Spinal cord (tissue), 10 donors: ENCODE data around the gene AFTPH. TPM values are rescaled to one million over a fixed set of nuclear protein-coding genes. Genes with fewer than 3 reads are reported as not detected.

Source experiments
- DNase-seq, 6 donors: peaks; one replicate each; pipeline versions ENCODE4 v3.0.0 to v3.0.0-alpha.2; 2013 to 2015; ENCODE audit warnings: low spot score in 6 of 6, low read depth in 4 of 6
- H3K27ac ChIP-seq: one replicate; pipeline ENCODE4 v1.5.1; 2013; ENCODE audit warnings: low read depth, low read length, control low read depth
- H3K27me3 ChIP-seq: one replicate; pipeline ENCODE4 v1.6.1; 2013; ENCODE audit warnings: low read length; ENCODE audit not compliant: control insufficient read depth, insufficient read depth
- H3K36me3 ChIP-seq: one replicate; pipeline ENCODE4 v1.6.1; 2013; ENCODE audit warnings: low read length; ENCODE audit not compliant: control insufficient read depth, insufficient read depth
- H3K4me1 ChIP-seq: one replicate; pipeline ENCODE4 v1.6.1; 2013; ENCODE audit warnings: low read length; ENCODE audit not compliant: control insufficient read depth, insufficient read depth
- H3K4me3 ChIP-seq: one replicate; pipeline ENCODE4 v1.5.1; 2013; ENCODE audit warnings: low read depth, low read length, control low read depth
- H3K9me3 ChIP-seq: one replicate; pipeline ENCODE4 v1.6.1; 2013; ENCODE audit warnings: low read length; ENCODE audit not compliant: control insufficient read depth, insufficient read depth
- WGBS: methylation state at CpG from one replicate; pipeline ENCODE4 v1.1.5; 2013; ENCODE audit warnings: missing lambda C conversion rate; ENCODE audit not compliant: insufficient coverage; 5-methylcytosine and 5-hydroxymethylcytosine counted together
- polyA plus RNA-seq, 2 donors: library from polyadenylated mRNA; unstranded; fragments of 120-200 nt; gene quantifications; one replicate each; pipeline ENCODE4 v1.2.1, GENCODE V29; 2013; ENCODE audit not compliant: insufficient read length in 2 of 2
- total RNA-seq, 2 donors: library from RNA; depleted of rRNA in 1 of 2; stranded (reverse); fragments of 120-200 nt in 1 of 2; fragments of >200 nt in 1 of 2; gene quantifications; one replicate each; pipeline versions ENCODE4 v1.2.3 to v1.2.4, GENCODE V29; 2013 to 2014
- donor health status: healthy.

Gene AFTPH
- total and polyA plus RNA-seq, 4 donors, result 38.0 to 63.6 (median 50.6) TPM

GRCh38 chr2:64482243-64482642, 41.9 kb upstream of the AFTPH start:
- H3K4me3 ChIP-seq, result no peak overlapping the region
- no peak overlapping the region for H3K27ac ChIP-seq
- 75% methylated on average over 1 of the region's 1 CpG for WGBS

GRCh38 chr2:64482765-64483504, 41.2 kb upstream of the AFTPH start:
- no peak overlapping the region for H3K27ac ChIP-seq

More at GRCh38 chr2:64482243-64482642, 41.9 kb upstream of the AFTPH start:
- Histone ChIP-seq H3K36me3 (no peaks in the 10 kb centered on the region), H3K4me1 (peaks cover 4% of the 10 kb centered on the region), H3K9me3 (no peaks in the 10 kb centered on the region), H3K27me3 (no peaks in the 10 kb centered on the region)
- peak in 1 of 6 donors; percentile 26 for DNase-seq

GRCh38 chr2:64485331-64485730, 38.8 kb upstream of the AFTPH start:
- H3K4me3 ChIP-seq, result no peak overlapping the region
- 75% methylated on average over 2 of the region's 4 CpGs for WGBS
- no peak overlapping the region for H3K27ac ChIP-seq
- H3K36me3 ChIP-seq, result no peaks in the 10 kb centered on the region
- peaks cover 4% of the 10 kb centered on the region for H3K4me1 ChIP-seq
- no peak for DNase-seq
- H3K27me3 ChIP-seq, result no peaks in the 10 kb centered on the region
- H3K9me3 ChIP-seq, result no peaks in the 10 kb centered on the region

More at GRCh38 chr2:64482765-64483504, 41.2 kb upstream of the AFTPH start:
- peak in 1 of 6 donors; percentile 55 for DNase-seq
- H3K4me1 ChIP-seq, result peaks cover 4% of the 10 kb centered on the region
- no peaks in the 10 kb centered on the region for H3K9me3 ChIP-seq
- no peak overlapping the region for H3K4me3 ChIP-seq
- H3K36me3 ChIP-seq, result no peaks in the 10 kb centered on the region
- H3K27me3 ChIP-seq, result no peaks in the 10 kb centered on the region
- WGBS, result 62% methylated on average over 5 of the region's 5 CpGs

- no peaks in the 10 kb centered on the region for H3K27me3 ChIP-seq
- H3K4me3 ChIP-seq, result no peak overlapping the region
- H3K27ac ChIP-seq, result no peak overlapping the region
- H3K36me3 ChIP-seq, result no peaks in the 10 kb centered on the region
- no peaks in the 10 kb centered on the region for H3K9me3 ChIP-seq
- H3K4me1 ChIP-seq, result peaks cover 4% of the 10 kb centered on the region
- DNase-seq, result peak in 2 of 6 donors; percentile 30 to 53
- WGBS, result 4% methylated on average over 3 of the region's 8 CpGs
These were observed 38.2 kb upstream of the AFTPH start for GRCh38 chr2:64485961-64486360.

- Histone ChIP-seq H3K4me3 (no peak overlapping the region), H3K9me3 (no peaks in the 10 kb centered on the region), H3K27ac (no peak overlapping the region), H3K27me3 (no peaks in the 10 kb centered on the region), H3K4me1 (peaks cover 4% of the 10 kb centered on the region), H3K36me3 (no peaks in the 10 kb centered on the region)
- DNase-seq, result no peak
- 71% methylated on average over 3 of the region's 10 CpGs for WGBS
These were observed 36.7 kb upstream of the AFTPH start for GRCh38 chr2:64487256-64488049.

GRCh38 chr2:64488050-64488974, 35.8 kb upstream of the AFTPH start:
- Histone ChIP-seq H3K4me3 (no peak overlapping the region), H3K36me3 (no peaks in the 10 kb centered on the region), H3K4me1 (peaks cover 4% of the 10 kb centered on the region), H3K9me3 (no peaks in the 10 kb centered on the region), H3K27ac (no peak overlapping the region), H3K27me3 (no peaks in the 10 kb centered on the region)
- DNase-seq, result peak in 2 of 6 donors; percentile 63 to 68
- 60% methylated on average over 17 of the region's 20 CpGs for WGBS

GRCh38 chr2:64489081-64489751, 34.9 kb upstream of the AFTPH start:
- Histone ChIP-seq H3K9me3 (no peaks in the 10 kb centered on the region), H3K4me3 (no peak overlapping the region), H3K27me3 (no peaks in the 10 kb centered on the region), H3K36me3 (no peaks in the 10 kb centered on the region), H3K4me1 (peaks cover 4% of the 10 kb centered on the region), H3K27ac (no peak overlapping the region)
- no peak for DNase-seq
- WGBS, result 90% methylated on average over 3 of the region's 5 CpGs

- Histone ChIP-seq H3K4me1 (no peaks in the 10 kb centered on the region), H3K36me3 (no peaks in the 10 kb centered on the region), H3K27me3 (no peaks in the 10 kb centered on the region), H3K27ac (no peak overlapping the region), H3K4me3 (no peak overlapping the region), H3K9me3 (no peaks in the 10 kb centered on the region)
- DNase-seq, result no peak
- WGBS, result 93% methylated on average over 3 of the region's 4 CpGs
These were observed 32.7 kb upstream of the AFTPH start for GRCh38 chr2:64491426-64491825.

GRCh38 chr2:64492272-64492671, 31.9 kb upstream of the AFTPH start:
- Histone ChIP-seq H3K36me3 (no peaks in the 10 kb centered on the region), H3K4me1 (no peaks in the 10 kb centered on the region), H3K27me3 (no peaks in the 10 kb centered on the region), H3K9me3 (no peaks in the 10 kb centered on the region), H3K4me3 (no peak overlapping the region), H3K27ac (no peak overlapping the region)
- no peak for DNase-seq
- WGBS, result no CpG with 5 or more reads among the region's 3 CpGs
